Hepatic stellate cell (primary cell): Measurements from ENCODE around the gene ZDHHC15.
"Not testable (repeated sequence)": the region's sequence is repeated elsewhere in the genome, so short reads cannot be mapped to it uniquely, and the experiment has no call there.

Experiments
- DNase-seq: peaks from one replicate; pipeline ENCODE4 v3.0.0; 2011; ENCODE audit warnings: low spot score

The ZDHHC15 gene, protein sequence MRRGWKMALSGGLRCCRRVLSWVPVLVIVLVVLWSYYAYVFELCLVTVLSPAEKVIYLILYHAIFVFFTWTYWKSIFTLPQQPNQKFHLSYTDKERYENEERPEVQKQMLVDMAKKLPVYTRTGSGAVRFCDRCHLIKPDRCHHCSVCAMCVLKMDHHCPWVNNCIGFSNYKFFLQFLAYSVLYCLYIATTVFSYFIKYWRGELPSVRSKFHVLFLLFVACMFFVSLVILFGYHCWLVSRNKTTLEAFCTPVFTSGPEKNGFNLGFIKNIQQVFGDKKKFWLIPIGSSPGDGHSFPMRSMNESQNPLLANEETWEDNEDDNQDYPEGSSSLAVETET

DNA sequence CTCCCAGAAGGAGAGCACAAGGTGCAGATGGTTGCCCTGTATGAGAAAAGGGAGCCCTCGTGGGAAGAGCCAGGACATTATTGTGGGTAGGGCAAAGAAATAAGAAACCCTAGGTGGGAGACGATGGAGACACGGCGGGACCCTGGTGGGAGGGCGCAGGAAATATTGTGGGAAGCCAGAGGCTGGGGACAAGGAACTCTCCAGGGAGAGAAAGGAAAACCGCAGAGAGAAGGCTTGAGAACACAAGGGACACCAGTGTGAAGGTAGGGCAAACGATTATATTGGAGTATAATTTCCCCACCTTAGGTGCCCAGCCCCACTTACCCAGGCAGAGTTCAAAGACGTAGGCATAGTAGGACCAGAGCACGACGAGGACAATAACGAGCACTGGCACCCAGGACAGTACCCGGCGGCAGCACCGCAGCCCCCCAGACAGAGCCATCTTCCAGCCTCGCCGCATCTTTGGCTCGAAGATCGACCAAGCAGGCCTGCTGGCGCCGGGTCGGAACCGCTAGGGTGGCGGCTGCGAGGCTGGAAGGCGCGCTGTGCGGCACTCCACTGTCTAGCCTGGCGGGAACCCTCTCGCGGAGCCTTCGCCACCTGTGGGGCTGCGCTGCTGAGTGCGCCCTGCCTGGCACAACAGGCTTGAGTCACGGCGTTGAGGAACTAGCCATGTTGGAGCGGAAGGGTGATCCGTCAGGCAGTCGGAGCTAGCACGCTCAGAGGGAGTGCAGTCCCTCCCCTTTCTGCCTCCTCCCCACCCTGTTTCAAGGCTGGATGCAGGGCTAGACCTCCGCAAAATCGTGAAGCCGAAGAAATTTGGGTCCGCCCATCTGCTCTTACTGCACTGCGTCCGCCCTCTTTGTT is at the start of gene ZDHHC15:
Gene ZDHHC15 (minus strand): TSS at position 473 of the 867 bp plus-strand sequence. CDS start 13 bp downstream, at position 460.
- DNase-seq: no peak

DNA sequence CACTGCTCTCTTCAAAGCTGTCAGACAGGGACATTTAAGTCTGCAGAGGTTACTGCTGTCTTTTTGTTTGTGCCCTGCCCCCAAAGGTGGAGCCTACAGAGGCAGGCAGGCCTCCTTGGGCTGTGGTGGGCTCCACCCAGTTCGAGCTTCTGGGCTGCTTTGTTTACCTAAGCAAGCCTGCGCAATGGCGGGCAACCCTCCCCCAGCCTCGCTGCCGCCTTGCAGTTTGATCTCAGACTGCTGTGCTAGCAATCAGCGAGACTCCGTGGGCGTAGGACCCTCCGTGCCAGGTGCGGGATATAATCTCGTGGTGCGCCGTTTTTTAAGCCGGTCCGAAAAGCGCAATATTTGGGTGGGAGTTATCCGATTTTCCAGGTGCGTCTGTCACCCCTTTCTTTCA is 37.7 kb upstream of the ZDHHC15 start:
- DNase-seq: not testable (repeated sequence)

DNA sequence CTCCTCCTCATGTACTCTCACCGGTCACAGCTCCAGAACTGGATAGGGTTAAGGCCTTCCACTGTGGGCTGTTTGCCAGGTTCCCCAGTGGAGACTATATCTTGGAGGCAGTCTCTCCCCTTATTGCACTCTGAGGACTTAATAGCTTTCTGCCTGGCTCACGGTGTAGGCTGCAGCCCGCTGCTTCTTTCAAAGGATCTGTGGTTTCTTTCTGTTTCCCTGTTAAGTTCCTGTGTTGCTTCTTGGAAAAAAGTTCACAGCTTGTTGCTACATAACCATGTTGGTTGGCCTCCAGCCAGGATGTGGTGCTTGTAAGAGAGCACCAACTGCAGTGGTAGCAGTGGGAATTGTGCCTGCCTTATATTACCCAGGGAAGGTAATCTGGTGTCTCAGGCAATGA is 24.9 kb upstream of the ZDHHC15 start:
- no peak for DNase-seq

DNA sequence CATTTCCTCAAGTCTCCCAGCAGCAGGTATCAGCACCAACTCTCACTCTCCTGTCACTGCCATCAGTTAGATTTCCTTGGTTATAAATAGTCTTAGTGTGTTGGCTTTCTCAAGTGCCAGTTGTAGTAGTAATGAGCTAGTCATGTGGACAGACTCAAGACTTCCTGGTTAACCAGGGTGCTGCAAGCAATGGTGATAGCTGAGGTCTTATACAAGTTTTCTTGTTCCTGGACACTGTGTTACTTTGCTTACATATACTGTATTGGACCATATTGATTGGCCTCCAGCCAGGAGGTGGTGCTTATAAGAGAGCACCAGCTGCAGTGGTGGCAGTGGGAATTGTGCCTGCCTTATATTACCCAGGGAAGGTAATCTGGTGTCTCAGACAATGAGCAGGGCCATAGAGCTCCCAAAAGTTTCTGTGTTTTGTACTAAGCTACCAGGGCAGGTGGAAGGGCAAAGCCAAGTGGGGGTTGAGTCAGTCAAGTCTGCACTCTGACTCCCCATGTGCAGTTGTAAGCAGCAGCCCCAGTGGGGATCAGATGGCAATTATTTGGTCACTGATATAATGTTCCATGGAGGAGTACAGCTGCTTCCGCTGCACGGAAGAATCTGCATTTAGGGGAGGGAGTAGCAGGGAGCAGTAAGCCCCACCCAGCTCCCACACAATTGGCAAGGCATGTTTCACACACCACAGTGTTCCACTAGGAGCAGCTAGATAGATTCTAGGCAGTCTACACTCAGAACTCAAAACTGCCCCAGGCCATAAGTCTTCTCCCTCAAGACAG is 24.1 kb upstream of the ZDHHC15 start:
- no peak for DNase-seq

DNA sequence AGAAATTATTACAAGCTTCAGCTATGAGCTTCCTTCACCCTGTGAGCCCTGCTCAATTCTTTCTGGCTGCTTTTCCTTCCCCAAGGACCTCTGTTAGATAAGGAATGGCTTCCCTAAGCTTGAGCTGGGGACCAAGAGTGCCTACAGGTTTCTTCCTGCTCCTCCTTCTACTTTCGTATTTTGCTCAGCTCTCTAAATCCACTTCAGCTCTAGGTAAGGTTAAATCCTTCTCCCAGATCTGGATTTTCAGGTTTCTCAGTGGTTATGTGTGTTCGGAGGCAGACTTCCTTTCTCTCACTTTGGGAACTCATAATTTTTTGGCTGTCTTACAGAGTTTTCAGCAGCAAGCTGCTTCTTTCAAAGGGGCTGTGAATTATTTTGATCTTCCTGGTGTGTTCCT is 21.9 kb upstream of the ZDHHC15 start:
- no peak for DNase-seq

DNA sequence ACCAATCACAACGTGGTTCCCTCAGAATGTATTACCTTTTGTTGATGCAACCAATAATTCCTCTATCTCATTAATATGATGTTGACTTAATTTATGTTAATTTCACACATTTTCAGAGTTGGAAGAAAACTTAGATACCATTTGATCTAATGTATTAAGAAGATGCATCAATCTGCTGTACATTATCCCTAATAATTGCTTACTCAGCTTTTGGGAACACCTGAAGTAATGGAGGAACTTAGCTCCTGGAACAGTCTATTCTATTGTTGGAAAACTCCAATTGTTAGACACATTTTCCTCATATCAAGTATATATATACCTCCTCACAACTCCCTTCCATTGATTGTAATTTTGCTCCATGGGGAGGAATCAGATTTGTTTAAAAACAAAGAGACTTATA is 38.9 kb downstream of the ZDHHC15 start:
- DNase-seq: no peak

DNA sequence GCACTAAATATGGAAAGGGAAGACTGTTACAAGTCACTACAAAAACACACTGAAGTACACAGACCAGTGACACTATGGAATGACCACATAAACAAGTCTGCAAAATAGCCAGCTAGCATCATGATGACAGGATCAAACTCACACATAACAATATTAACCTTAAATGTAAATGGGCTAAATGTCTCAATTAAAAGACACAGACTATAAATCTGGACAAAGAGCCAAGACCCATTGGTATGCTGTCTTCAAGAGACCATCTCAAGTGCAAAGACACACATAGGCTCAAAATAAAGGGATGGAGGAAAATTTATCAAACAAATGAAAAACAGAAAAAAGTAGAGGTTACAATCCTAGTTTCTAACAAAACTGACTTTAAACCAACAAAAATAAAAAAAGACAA is 61.1 kb downstream of the ZDHHC15 start:
- not testable (repeated sequence) for DNase-seq

DNA sequence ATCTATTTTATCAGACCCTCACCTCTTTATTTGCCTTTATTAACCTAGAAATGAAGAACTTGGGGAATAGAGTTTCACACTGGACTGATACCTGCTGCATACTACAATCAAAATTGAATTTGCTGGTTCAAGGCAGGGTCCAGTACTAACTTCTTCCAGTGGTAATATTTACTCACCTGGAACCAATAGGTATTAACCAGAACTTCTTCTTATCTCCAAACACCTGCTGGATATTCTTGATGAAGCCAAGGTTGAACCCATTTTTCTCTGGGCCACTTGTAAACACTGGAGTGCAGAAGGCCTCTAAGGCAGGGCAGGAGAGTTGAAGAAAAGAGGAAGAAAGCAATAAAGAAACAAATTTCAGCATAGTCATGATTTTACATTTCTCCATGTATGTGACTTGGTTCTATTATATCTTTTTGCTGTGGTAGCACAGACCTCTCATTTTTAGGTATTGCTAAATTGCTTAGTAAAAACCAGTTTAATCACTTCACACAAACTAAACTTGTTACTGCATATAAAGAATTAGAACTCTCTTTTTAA is 101.1 kb downstream of the ZDHHC15 start:
- no peak for DNase-seq

DNA sequence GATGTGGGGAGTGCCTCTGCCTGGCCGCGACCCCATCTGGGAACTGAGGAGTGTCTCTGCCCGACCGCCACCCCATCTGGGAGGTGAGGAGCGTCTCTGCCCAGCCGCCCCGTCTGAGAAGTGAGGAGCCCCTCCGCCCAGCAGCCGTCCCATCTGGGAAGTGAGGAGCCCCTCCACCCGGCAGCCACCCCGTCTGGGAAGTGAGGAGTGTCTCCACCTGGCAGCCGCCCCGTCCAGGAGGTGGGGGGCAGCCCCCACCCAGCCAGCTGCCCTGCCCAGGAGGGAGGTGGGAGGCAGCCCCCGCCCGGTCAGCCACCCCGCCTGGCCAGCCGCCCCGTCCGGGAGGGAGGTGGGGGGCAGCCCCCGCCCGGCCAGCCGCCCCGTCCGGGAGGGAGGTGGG is 115.7 kb downstream of the ZDHHC15 start:
- not testable (repeated sequence) for DNase-seq

DNA sequence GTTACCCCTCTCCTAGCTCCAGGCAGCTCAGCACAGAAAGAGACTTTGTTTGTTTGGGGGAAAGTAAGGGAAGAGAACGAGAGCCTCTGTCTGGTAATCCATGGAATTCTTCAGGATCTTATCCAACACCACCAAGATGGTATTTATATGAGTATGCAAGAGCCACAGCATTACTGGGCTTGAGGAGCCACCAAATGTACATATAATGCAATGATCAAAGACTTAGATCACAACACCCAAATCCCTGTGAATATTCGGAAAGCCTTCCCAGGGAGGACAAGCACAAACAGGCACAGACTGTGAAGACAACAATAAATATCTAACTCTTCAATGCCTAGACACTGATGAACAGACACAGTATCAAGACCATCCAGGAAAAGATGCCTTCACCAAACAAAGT is 132.4 kb downstream of the ZDHHC15 start:
- DNase-seq: no peak

DNA sequence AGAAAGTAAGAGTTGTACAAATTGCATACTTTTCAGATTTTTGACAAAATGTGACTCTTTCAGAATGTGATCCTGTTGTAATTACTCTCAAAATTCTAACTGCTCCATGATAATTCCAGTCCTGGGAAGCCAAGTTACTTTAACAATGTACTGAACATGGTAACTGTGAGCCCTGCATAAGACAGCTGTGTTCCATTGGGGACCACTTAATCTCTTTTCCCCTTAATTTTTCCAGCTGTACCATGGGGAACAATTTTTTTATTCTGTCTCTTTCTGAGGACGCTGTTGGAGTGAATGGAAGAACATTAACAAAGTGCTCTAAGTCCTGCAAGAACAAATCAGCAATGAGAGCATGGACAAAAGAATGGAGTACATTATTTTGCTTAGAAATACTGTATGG is 153.1 kb downstream of the ZDHHC15 start:
- no peak for DNase-seq

DNA sequence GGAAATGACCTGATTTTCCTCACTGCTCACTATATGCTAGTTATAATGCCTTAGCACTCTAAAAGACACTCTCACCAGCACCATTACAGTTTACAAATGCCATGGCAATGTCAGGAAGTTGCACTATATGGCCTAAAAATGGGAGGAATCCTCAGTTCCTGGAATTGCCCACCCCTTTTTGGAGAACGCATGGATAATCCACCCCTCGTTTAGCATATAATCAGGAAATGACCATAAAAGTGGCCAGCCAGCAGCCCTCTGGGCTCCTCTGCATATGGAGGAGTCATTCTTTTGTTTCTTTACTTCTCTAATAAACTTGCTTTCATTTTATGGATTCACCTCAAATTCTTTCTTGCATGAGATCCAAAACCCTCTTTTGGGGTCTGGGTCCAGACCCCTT is 156.0 kb downstream of the ZDHHC15 start:
- DNase-seq: no peak

DNA sequence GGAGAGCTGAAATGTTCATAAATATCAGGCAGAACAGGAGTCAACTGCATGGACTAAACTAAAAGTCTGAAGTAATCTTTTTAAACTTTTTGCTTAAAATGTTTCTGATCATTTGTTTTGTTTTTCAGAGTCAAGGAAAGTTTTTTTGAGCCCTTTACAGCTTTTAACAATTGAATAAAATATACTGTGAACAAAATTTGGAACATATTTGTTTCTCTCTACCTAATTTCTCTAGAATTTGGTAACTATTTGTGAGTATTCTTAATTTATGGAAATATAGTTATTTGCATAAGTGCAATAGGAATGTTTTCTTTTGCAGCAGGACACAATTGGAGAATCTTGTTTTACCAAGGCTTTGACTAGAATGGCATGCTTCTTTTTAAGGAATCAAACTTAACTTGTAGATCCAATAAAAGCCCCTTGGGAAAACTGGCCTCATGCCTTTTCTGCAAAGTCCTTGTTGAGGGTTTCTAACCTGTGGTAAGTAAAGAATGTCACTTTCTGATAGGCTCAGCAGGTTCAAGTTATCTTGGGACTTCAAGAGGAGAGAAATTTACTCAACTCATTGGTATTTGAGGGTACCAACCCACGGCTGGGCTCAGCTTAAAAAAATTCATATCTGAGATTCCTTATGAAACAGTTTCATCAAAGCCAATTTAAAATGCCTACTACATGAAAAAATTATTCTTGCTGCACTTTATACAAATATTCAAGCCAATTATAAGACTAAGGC is 157.4 kb downstream of the ZDHHC15 start:
- DNase-seq: no peak

DNA sequence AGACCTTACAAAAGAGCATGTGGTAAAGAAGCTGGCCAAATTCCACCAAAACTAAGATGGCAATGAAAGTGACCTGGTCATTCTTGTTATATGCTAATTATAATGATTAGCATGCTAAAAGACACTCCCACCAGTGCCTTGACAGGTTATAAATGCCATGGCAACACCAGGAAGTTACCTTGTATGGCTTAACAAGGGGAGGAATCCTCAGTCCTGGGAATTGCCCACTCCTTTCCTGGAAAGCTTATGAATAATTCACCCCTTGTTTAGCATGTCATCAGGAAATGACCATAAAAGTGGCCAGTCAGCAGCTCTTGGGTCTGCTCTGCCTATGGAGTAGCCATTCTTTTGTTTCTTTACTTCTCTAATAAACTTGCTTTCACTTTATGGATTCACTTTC is 161.0 kb downstream of the ZDHHC15 start:
- no peak for DNase-seq

DNA sequence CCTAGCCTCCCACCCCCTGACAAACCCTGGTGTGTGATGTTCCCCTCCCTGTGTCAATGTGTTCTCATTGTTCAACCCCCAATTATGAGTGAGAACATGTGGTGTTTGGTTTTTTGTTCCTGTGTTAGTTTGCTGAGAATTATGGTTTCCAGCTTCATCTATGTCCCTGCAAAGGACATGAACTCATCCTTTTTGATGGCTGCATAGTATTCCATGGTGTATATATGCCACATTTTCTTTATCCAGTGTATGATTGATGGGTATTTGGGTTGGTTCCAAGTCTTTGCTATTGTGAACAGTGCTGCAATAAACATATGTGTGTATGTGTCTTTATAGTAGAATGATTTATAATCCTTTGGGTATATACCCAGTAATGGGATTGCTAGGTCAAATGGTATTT is 174.2 kb downstream of the ZDHHC15 start:
- not testable (repeated sequence) for DNase-seq

DNA sequence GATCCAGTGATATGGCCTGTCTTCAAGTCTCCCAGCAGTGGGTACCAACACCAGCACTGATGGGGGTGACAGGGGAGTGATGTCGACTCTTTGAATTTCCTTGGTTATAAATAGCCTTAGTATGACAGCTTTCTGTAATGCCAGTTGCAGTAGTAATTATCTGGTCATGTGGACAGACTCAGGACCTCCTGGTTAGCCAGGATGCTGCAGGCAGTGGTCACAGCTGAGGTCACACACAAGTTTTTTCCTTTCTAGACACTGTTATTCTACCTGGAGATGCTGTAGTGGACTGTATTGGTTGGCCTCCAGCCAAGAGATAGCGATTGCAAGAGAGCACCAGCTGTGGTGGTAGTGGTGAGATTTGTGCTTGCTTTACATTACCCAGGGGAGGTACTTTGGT is 185.3 kb downstream of the ZDHHC15 start:
- no peak for DNase-seq

DNA sequence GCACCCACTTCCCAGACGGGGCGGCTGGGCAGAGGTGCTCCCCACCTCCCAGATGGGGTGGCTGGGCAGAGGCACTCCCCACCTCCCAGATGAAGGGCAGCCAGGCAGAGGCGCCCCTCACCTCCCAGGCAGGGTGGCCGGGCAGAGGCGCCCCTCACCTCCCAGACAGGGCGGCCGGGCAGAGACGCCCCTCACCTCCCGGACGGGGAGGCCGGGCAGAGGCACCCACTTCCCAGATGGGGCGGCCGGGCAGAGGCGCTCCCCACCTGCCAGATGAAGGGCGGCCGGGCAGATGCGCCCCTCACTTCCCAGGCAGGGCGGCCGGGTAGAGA is 187.7 kb downstream of the ZDHHC15 start:
- DNase-seq: no peak

DNA sequence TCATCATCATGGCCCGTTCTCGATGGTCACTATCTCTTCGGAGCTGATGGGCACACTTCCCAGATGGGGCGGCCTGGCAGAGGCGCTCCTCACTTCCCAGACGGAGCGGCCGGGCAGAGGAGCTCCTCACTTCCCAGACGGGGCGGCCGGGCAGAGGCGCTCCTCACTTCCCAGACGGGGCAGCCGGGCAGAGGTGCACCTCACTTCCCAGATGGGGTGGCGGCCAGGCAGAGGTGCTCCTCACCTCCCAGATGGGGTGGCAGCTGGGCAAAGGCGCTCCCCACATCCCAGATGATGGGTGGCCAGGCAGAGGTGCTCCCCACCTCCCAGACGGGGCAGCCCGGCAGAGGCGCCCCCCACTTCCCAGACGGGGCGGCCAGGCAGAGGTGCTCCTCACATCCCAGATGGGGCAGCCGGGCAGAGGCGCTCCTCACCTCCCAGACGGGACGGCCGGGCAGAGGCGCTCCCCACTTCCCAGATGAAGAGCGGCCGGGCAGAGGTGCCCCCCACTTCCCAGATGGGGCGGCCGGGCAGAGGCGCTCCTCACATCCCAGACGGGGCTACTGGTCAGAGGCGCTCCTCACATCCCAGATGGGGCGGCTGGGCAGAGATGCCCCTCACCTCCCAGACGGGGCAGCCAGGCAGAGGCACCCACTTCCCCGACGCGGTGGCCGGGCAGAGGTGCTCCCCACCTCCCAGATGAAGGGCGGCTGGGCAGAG is 188.3 kb downstream of the ZDHHC15 start:
- not testable (repeated sequence) for DNase-seq

DNA sequence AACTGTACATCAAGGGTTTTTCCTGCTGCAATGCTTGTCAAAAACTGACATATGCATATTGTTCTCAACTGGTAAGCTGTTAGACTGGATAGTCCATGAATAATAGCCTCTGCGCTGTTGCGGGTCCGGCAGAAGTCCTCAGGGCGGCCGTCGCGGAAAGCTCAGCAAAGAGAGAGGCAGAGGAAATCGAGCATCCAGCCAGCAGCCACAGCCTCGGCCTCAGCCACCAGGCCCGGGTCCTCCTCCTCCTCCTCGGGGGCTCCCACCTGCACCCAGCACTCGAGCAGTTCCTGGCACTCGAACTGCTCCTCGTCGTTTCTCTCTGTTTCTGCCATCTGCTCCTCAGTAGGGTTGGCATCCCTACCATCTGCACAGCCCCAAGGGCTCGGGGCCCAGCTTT is 195.2 kb downstream of the ZDHHC15 start:
- no peak for DNase-seq
